Liver (tissue), 9 donors: Measurements from ENCODE around the gene TMPRSS11A. TPM values are rescaled to one million over a fixed set of nuclear protein-coding genes. Genes with fewer than 3 reads are reported as not detected.

Experiments used
- DNase-seq: peaks from one replicate; pipeline ENCODE4 v3.0.0-alpha.2; 2017; ENCODE audit warnings: low spot score
- H3K27ac ChIP-seq, 2 donors: one replicate each; pipeline ENCODE4 v1.7.0; 2013; ENCODE audit warnings: inconsistent platforms in 2 of 2, low read length in 2 of 2, control low read depth in 1 of 2, low read depth in 1 of 2, mild to moderate bottlenecking in 1 of 2
- H3K27me3 ChIP-seq, 4 donors: one replicate each; pipeline versions ENCODE4 v1.6.1 to v1.7.0; 2013; ENCODE audit warnings: low read length in 3 of 4, inconsistent platforms in 1 of 4, mild to moderate bottlenecking in 1 of 4, moderate library complexity in 1 of 4; ENCODE audit not compliant: control insufficient read depth in 4 of 4, insufficient read depth in 4 of 4
- H3K36me3 ChIP-seq, 4 donors: one replicate each; pipeline versions ENCODE4 v1.6.1 to v1.7.0; 2013; ENCODE audit warnings: low read length in 3 of 4, mild to moderate bottlenecking in 3 of 4, low read depth in 1 of 4, moderate library complexity in 1 of 4; ENCODE audit not compliant: control insufficient read depth in 4 of 4, insufficient read depth in 3 of 4
- H3K4me1 ChIP-seq, 4 donors: one replicate each; pipeline versions ENCODE4 v1.6.1 to v1.7.0; 2013; ENCODE audit warnings: low read length in 3 of 4, mild to moderate bottlenecking in 3 of 4, moderate library complexity in 1 of 4; ENCODE audit not compliant: control insufficient read depth in 4 of 4, insufficient read depth in 4 of 4
- H3K4me3 ChIP-seq, 3 donors: one replicate each; pipeline versions ENCODE4 v1.6.1 to v1.7.0; 2013; ENCODE audit warnings: low read length in 3 of 3, control low read depth in 1 of 3, low read depth in 1 of 3, mild to moderate bottlenecking in 1 of 3
- H3K9ac ChIP-seq, 2 donors: one replicate each; pipeline ENCODE4 v1.7.0; 2013; ENCODE audit warnings: low read length in 2 of 2, mild to moderate bottlenecking in 2 of 2, moderate library complexity in 2 of 2, control low read depth in 1 of 2, low read depth in 1 of 2
- H3K9me3 ChIP-seq, 4 donors: one replicate each; pipeline versions ENCODE4 v1.6.1 to v1.7.0; 2013; ENCODE audit warnings: low read length in 3 of 4; ENCODE audit not compliant: control insufficient read depth in 4 of 4
- EGR1 ChIP-seq, 2 donors: IDR thresholded peaks; 2 replicates each; pipeline ENCODE4 v1.6.1; 2016 to 2018; ENCODE audit warnings: antibody characterized with exemption in 2 of 2, low read depth in 2 of 2
- FOXA1 ChIP-seq: IDR thresholded peaks from 2 replicates; pipeline ENCODE4 v1.6.1; 2016; ENCODE audit warnings: antibody characterized with exemption
- FOXA2 ChIP-seq: IDR thresholded peaks from 2 replicates; pipeline ENCODE4 v1.6.1; 2016; ENCODE audit warnings: antibody characterized with exemption
- GABPA ChIP-seq, 2 donors: IDR thresholded peaks in 1 of 2; conservative IDR thresholded peaks in 1 of 2; 2 replicates each; pipeline ENCODE4 v1.6.1; 2016; ENCODE audit warnings: antibody characterized with exemption in 2 of 2, mild to moderate bottlenecking in 1 of 2, moderate library complexity in 1 of 2
- HNF4A ChIP-seq, 2 donors: conservative IDR thresholded peaks; 2 replicates each; pipeline ENCODE4 v1.6.1; 2016; ENCODE audit warnings: antibody characterized with exemption in 2 of 2, mild to moderate bottlenecking in 2 of 2
- HNF4G ChIP-seq: IDR thresholded peaks from 2 replicates; pipeline ENCODE4 v1.6.1; 2016; ENCODE audit warnings: antibody characterized with exemption
- JUND ChIP-seq, 2 donors: IDR thresholded peaks; 2 replicates each; pipeline ENCODE4 v1.6.1; 2016; ENCODE audit warnings: antibody characterized with exemption in 2 of 2
- NR2F2 ChIP-seq: IDR thresholded peaks from 2 replicates; pipeline ENCODE4 v1.6.1; 2016; ENCODE audit warnings: antibody characterized with exemption
- RAD21 ChIP-seq, 2 donors: IDR thresholded peaks; 2 replicates each; pipeline ENCODE4 v1.6.1; 2016; ENCODE audit warnings: antibody characterized with exemption in 2 of 2, mild to moderate bottlenecking in 2 of 2
- RXRA ChIP-seq, 2 donors: IDR thresholded peaks; 2 replicates each; pipeline ENCODE4 v1.6.1; 2017 to 2018; ENCODE audit warnings: antibody characterized with exemption in 2 of 2, mild to moderate bottlenecking in 1 of 2
- SP1 ChIP-seq: IDR thresholded peaks from 2 replicates; pipeline ENCODE4 v1.6.1; 2018; ENCODE audit warnings: antibody characterized with exemption, mild to moderate bottlenecking
- TAF1 ChIP-seq: conservative IDR thresholded peaks from 2 replicates; pipeline ENCODE4 v1.6.1; 2016; ENCODE audit warnings: antibody characterized with exemption, mild to moderate bottlenecking
- YY1 ChIP-seq: IDR thresholded peaks from 2 replicates; pipeline ENCODE4 v1.6.1; 2016; ENCODE audit warnings: antibody characterized with exemption, mild to moderate bottlenecking
- WGBS: extraction: QIAGEN DNeasy Blood & Tissue Kit; methylation state at CpG from one replicate; pipeline ENCODE4 v1.1.7; 2013; 5-methylcytosine and 5-hydroxymethylcytosine counted together
- polyA plus RNA-seq, 2 donors: library from polyadenylated mRNA; stranded (reverse) in 1 of 2; unstranded in 1 of 2; fragments of 200-250 nt in 1 of 2; fragments of >200 nt in 1 of 2; fragmentation: Nextera tagmentation in 1 of 2; extraction: Ambion mirVana in 1 of 2; gene quantifications; one replicate each; pipeline versions ENCODE4 v1.2.1 to v1.2.3, GENCODE V29; 2013 to 2015
- total RNA-seq, 2 donors: library from RNA; depleted of rRNA; stranded (reverse); fragments of >200 nt; gene quantifications; one replicate each; pipeline ENCODE4 v1.2.3, GENCODE V29; 2014
- TF ChIP-seq, protein P1 (sequence below): IDR thresholded peaks from 2 replicates; pipeline ENCODE4 v1.6.1; 2016; ENCODE audit warnings: antibody characterized with exemption, mild to moderate bottlenecking
- TF ChIP-seq, protein P2 (sequence below): IDR thresholded peaks from 2 replicates; pipeline ENCODE4 v1.6.1; 2016; ENCODE audit warnings: antibody characterized with exemption
- TF ChIP-seq, protein P3 (sequence below): IDR thresholded peaks from 2 replicates; pipeline ENCODE4 v1.6.1; 2016; ENCODE audit warnings: antibody characterized with exemption
- TF ChIP-seq, protein P4 (sequence below): IDR thresholded peaks from 2 replicates; pipeline ENCODE4 v1.6.1; 2016; ENCODE audit warnings: antibody characterized with exemption
- donor health status: healthy.
- donor health status: healthy.
- donor health status: healthy.
- donor health status: healthy.
- donor health status: healthy.

Gene TMPRSS11A
- total and polyA plus RNA-seq, 4 donors: 0.01 TPM; not detected in 3

DNA sequence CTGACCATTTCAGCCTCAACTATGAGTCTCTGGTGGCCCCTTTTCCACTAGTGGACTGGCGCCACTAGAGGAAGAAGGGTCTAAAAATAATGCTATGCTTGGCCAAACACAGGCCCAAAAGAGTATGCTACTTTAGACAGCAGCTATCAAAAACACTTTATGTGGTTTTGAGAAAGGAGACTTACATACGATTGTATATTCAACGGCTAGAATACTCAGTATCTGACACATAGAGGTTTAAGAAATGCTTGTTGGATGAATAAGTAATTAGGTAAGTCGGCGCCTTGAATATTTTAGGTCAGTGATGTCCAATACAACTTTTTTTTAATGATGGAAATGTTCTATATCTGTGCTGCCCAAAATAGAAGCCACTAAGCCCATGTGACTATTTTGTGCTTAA, 25.7 kb upstream of the TMPRSS11A start:
- DNase-seq: no peak
- Histone ChIP-seq H3K36me3 (no peaks in the 10 kb centered on the region), H3K27me3 (no peaks in the 10 kb centered on the region), H3K4me1 (no peaks in the 10 kb centered on the region), H3K27ac (no peak overlapping the region), H3K9ac (no peak overlapping the region), H3K9me3 (no peaks in the 10 kb centered on the region), H3K4me3 (no peak overlapping the region)
- 83% methylated on average over 5 of the region's 5 CpGs for WGBS
- TF ChIP-seq HNF4G (no peak), FOXA2 (no peak), GABPA (IDR thresholded peaks at IDR 0.05 in 1 of 2, conservative IDR thresholded peaks at IDR 0.05 in 1 of 2) (no peak), NR2F2 (no peak), RAD21 (IDR thresholded peaks at IDR 0.05) (no peak), YY1 (no peak)

DNA sequence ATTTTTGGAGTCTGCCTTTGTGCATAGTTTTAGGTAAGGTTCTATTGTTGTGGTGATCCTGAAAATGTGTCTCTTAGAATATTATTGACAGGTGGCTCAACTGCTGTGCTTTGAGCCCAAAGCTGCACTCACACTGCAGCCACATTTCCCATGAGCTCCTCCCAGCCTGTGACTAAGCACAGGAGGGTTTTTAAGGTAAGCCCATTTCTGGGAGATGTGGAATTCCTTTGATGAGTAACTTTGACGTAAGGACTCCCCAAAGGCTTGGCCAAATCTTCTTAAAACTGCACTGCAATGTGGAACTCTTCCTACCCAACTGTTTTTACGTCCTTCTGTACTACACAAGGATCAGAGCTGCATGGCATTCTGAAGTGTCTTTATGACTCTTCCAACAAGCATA, 20.0 kb upstream of the TMPRSS11A start:
- WGBS: 38% methylated on average over 2 of the region's 2 CpGs
- Histone ChIP-seq H3K27me3 (peaks cover 0 to 2% (median 0%) of the 10 kb centered on the region in 4 donors), H3K4me1 (no peaks in the 10 kb centered on the region), H3K9ac (no peak overlapping the region), H3K9me3 (no peaks in the 10 kb centered on the region), H3K4me3 (no peak overlapping the region), H3K36me3 (no peaks in the 10 kb centered on the region), H3K27ac (no peak overlapping the region)
- no peak for DNase-seq
- TF ChIP-seq, protein P1, sequence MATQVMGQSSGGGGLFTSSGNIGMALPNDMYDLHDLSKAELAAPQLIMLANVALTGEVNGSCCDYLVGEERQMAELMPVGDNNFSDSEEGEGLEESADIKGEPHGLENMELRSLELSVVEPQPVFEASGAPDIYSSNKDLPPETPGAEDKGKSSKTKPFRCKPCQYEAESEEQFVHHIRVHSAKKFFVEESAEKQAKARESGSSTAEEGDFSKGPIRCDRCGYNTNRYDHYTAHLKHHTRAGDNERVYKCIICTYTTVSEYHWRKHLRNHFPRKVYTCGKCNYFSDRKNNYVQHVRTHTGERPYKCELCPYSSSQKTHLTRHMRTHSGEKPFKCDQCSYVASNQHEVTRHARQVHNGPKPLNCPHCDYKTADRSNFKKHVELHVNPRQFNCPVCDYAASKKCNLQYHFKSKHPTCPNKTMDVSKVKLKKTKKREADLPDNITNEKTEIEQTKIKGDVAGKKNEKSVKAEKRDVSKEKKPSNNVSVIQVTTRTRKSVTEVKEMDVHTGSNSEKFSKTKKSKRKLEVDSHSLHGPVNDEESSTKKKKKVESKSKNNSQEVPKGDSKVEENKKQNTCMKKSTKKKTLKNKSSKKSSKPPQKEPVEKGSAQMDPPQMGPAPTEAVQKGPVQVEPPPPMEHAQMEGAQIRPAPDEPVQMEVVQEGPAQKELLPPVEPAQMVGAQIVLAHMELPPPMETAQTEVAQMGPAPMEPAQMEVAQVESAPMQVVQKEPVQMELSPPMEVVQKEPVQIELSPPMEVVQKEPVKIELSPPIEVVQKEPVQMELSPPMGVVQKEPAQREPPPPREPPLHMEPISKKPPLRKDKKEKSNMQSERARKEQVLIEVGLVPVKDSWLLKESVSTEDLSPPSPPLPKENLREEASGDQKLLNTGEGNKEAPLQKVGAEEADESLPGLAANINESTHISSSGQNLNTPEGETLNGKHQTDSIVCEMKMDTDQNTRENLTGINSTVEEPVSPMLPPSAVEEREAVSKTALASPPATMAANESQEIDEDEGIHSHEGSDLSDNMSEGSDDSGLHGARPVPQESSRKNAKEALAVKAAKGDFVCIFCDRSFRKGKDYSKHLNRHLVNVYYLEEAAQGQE: no peak
- TF ChIP-seq FOXA2: no peak
- TF ChIP-seq, protein P2, sequence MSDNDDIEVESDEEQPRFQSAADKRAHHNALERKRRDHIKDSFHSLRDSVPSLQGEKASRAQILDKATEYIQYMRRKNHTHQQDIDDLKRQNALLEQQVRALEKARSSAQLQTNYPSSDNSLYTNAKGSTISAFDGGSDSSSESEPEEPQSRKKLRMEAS: no peak
- no peak for TF ChIP-seq YY1
- TF ChIP-seq TAF1: no peak
- TF ChIP-seq HNF4A (conservative IDR thresholded peaks at IDR 0.05): no peak
- no peak for TF ChIP-seq JUND (IDR thresholded peaks at IDR 0.05)
- TF ChIP-seq RXRA (IDR thresholded peaks at IDR 0.05): no peak
- TF ChIP-seq, protein P3, sequence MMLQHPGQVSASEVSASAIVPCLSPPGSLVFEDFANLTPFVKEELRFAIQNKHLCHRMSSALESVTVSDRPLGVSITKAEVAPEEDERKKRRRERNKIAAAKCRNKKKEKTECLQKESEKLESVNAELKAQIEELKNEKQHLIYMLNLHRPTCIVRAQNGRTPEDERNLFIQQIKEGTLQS: no peak
- TF ChIP-seq, protein P4, sequence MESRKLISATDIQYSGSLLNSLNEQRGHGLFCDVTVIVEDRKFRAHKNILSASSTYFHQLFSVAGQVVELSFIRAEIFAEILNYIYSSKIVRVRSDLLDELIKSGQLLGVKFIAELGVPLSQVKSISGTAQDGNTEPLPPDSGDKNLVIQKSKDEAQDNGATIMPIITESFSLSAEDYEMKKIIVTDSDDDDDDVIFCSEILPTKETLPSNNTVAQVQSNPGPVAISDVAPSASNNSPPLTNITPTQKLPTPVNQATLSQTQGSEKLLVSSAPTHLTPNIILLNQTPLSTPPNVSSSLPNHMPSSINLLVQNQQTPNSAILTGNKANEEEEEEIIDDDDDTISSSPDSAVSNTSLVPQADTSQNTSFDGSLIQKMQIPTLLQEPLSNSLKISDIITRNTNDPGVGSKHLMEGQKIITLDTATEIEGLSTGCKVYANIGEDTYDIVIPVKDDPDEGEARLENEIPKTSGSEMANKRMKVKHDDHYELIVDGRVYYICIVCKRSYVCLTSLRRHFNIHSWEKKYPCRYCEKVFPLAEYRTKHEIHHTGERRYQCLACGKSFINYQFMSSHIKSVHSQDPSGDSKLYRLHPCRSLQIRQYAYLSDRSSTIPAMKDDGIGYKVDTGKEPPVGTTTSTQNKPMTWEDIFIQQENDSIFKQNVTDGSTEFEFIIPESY: no peak
- TF ChIP-seq NR2F2: no peak
- no peak for TF ChIP-seq RAD21 (IDR thresholded peaks at IDR 0.05)
- TF ChIP-seq FOXA1: no peak
- TF ChIP-seq SP1: no peak
- no peak for TF ChIP-seq EGR1 (IDR thresholded peaks at IDR 0.05; ENCODE audit: low read depth in 2 of 2)
